Kasumi-1 (cell line): Measurements from ENCODE around the gene NEURL1B.
"Not testable (repeated sequence)": the region's sequence is repeated elsewhere in the genome, so short reads cannot be mapped to it uniquely, and the experiment has no call there.

Experiments
- DNase-seq, 2 experiments: peaks; one replicate each; lab custom pipeline; 2025; lab: John Stamatoyannopoulos, UW

Gene NEURL1B

GRCh38 chr5:172657524-172658233, 16.6 kb downstream of the NEURL1B start:
- not testable (repeated sequence) for DNase-seq

DNA sequence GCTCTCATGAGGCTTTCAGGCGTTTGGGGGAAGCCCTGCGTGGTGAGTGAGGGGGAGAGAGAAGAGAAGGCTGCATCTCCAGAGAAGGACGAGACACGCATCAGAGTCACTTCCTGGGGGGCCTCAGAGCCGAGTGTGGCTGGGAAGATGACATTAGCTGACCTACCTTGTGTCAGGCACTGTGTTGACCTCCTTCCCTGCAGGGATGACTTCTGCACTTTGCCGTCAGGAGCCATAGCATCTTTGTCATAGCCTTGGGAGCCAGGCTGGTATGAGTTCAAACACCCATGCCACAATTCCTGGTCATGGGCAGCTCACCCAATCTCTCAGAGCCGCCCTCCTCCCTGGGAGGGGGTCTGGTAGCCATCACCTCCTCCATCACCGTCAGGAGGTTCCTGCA, 17.3 kb downstream of the NEURL1B start:
- no peak for DNase-seq

GRCh38 chr5:172658961-172659501, 18.0 kb downstream of the NEURL1B start:
- no peak for DNase-seq

GRCh38 chr5:172659570-172659908, 18.5 kb downstream of the NEURL1B start:
- DNase-seq, result no peak

GRCh38 chr5:172659909-172660628, 19.0 kb downstream of the NEURL1B start:
- DNase-seq, result no peak

DNA sequence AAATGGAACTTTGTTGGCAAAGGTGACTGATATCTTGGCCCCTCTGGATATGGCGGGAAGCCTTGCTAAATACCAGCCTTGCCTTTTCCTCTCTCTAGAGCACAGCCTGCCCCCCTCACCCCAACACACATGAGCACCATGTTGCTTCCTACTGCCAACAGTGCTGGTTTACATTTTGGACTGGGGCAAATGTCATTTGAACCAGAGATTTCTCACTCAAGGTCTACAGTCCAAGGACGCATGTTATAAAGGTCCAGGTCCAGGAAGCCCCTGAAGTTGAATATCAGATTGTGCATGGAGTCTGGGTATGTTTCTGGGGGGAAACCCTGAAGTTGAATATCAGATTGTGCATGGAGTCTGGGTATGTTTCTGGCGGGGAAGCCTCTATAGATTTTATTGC, 19.9 kb downstream of the NEURL1B start:
- no peak for DNase-seq

DNA sequence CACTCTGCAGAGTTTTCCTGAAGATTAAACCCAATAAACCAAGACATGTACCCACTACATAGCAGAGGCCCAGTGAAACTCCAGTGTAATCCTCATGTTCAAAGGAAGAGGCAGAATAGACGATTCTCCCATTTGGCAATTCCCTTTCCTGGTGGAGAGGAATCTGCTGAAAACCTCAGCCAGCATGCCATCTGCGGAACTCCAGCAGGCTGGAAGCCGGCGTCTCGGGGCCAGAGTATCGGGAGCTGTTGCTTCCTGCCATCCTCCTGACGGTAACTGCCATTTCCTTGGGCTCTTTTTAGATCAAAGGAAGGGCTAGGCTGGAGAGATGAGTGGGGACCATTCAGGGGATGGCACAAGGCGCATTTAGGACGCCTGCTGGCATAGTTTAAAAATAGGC, 20.5 kb downstream of the NEURL1B start:
- no peak for DNase-seq

- DNase-seq, result no peak
Observed at GRCh38 chr5:172662596-172662995, 21.5 kb downstream of the NEURL1B start.

GRCh38 chr5:172664018-172664417, 23.0 kb downstream of the NEURL1B start:
- no peak for DNase-seq

GRCh38 chr5:172664681-172665541, 23.8 kb downstream of the NEURL1B start:
- no peak for DNase-seq

- DNase-seq, result no peak
Observed at GRCh38 chr5:172666251-172666650, 25.2 kb downstream of the NEURL1B start.

DNA sequence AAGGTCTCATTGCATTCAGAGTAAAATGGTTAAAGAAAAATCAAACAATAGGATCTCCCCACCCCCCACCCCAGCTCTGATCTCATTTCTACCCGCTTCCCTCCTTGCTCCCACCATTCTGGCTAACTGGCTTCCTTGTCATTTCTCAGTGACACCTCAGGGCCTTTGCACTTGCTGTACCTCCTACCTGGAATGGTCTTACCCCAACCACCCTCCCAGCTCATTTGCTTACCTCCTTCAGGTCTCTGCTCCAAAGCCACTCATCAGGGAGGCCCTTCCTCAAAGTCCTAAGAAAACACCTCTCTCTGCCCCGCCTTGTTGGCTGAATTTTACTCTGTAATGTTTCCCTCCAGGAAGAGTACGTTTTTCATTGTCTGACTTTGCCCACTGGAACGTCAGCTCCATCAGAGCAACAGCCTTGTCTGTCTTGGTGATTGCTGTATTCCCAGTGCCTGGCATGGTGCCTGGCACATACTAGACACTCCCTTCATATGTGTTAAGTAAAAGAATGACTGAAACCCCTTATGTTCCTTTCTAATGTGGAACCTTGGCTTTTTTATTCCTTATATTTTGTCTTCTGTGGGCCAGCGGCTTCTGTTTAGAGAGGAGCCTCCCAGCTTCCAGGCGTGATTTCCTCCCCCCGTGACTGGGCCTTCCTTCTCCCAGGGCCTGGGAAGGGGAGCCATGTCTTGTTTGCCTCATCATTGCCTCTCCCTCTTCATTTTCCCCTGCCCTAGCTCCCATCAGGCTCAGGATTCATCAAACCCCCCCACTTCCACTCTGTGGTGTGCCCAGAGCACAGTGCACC, 26.9 kb downstream of the NEURL1B start:
- no peak for DNase-seq

GRCh38 chr5:172668594-172669071, 27.6 kb downstream of the NEURL1B start:
- no peak for DNase-seq

DNA sequence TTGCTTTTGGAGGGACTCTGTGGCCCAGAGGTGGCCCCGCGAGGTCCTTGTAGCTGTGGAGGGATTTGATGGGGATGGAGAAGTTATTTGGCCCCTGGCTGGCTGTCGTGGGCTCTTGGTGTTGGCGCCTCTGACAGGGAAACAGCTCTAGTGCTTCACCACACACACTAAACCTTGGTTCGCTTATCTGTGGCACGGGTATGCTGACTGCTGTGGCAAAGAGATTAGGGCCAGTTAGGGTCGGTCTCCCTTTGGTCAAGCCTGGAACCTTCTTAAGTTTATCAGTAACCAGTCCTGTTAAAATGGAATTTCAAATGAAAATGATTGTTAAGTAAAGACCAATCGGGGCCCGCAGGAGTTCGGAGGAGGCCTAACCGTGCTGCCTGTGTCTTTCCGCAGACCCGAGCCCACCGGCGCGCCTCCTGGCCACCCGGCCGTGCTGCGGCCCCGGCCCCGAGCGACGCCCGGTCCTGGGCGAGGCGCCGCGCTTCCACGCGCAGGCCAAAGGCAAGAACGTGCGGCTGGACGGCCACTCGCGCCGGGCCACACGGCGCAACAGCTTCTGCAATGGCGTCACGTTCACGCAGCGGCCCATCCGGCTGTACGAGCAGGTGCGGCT, 28.4 kb downstream of the NEURL1B start:
- no peak for DNase-seq

GRCh38 chr5:172670005-172670402, 28.9 kb downstream of the NEURL1B start:
- DNase-seq, result no peak

GRCh38 chr5:172670444-172670843, 29.4 kb downstream of the NEURL1B start:
- no peak for DNase-seq

GRCh38 chr5:172671091-172671490, 30.0 kb downstream of the NEURL1B start:
- DNase-seq, result no peak

DNA sequence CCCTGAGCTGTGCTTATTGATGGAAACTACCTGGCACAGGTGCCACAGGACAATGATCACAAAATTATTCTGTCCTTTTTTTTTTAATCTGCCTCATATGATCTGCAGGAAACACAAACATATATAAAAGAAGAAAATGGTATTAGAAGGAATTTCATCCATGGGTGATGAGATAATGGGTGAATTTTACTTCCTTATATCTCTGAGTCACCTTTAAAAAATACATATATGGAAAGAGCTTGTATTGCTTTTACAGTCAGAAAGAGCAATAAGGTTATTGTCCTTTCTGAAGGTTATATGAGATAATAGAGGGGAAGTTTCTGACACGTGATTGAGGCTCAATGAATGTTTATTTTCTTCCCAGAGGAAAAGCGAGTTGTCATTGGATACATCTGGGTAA, 31.6 kb downstream of the NEURL1B start:
- DNase-seq, result no peak

GRCh38 chr5:172674155-172674554, 33.1 kb downstream of the NEURL1B start:
- no peak for DNase-seq

DNA sequence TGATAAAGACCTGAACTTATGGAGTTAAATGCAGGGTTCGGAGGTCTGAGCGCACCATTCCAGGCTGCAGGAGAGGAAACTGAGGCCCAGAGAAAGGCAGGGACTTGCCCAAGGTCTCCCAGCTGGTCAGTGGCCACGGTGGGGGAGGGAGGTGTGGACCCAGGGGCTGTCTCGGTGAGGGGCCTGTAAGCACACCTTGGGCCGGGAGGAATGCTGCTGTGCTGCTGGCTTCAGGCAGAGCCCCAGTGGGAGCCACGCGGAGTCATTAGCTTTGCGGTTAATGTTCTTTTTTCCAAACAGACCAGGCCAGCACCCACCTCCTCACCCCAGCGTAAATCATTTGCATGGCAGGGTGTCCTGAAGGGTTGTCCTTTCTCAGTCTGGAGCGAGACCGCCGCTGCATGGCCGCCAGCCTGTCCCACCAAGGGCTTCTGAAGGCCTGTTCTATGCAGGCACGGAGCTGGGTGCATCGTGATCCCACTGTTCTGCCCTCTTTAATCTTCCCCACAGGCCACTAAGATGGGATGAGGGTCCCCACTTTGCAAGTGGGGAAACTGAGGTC, 35.9 kb downstream of the NEURL1B start:
- DNase-seq, result no peak
